GM12873 (cell line): Measurements from ENCODE around the gene TXNRD1.

Source experiments
- CTCF ChIP-seq: IDR thresholded peaks from 2 replicates; pipeline ENCODE4 v1.5.1; 2012; ENCODE audit warnings: low read depth, mild to moderate bottlenecking, moderate library complexity, low read length, control low read depth; ENCODE audit not compliant: insufficient read depth; ENCODE audit errors: missing control alignments

TXNRD1 gene

GRCh38 chr12:104310751-104311633 lies 95.4 kb downstream of the TXNRD1 start:
- no peak for TF ChIP-seq CTCF

GRCh38 chr12:104312202-104312601 lies 96.6 kb downstream of the TXNRD1 start:
- TF ChIP-seq CTCF: no peak

GRCh38 chr12:104312654-104313053 lies 97.1 kb downstream of the TXNRD1 start:
- no peak for TF ChIP-seq CTCF

- TF ChIP-seq CTCF: no peak
These were observed 98.1 kb downstream of the TXNRD1 start for GRCh38 chr12:104313568-104314241.

GRCh38 chr12:104314242-104314614 lies 98.6 kb downstream of the TXNRD1 start:
- no peak for TF ChIP-seq CTCF

GRCh38 chr12:104315326-104316224 lies 100.0 kb downstream of the TXNRD1 start:
- TF ChIP-seq CTCF: no peak
